Measurements from ENCODE around the gene SYNPO2. TPM values are rescaled to one million over a fixed set of nuclear protein-coding genes. Genes with fewer than 3 reads are reported as not detected.

SYNPO2 gene
- total and polyA plus RNA-seq, 2 donors (not counting 1 experiment from before 2014, with no cell fraction given), result 40.1 to 71.7 TPM

GRCh38 chr4:119039160-119039559 is 150.5 kb downstream of the SYNPO2 start:
- H3K27ac ChIP-seq (ENCODE audit: insufficient read depth, low read length), result no peak overlapping the region
- no peaks in the 10 kb centered on the region for H3K36me3 ChIP-seq (ENCODE audit: control insufficient read depth, insufficient read depth, low read length)
- H3K4me1 ChIP-seq (ENCODE audit: control insufficient read depth, extremely low read depth, insufficient read depth, low read length), result peaks cover 34% of the 10 kb centered on the region
- H3K4me2 ChIP-seq (ENCODE audit: extremely low read depth, insufficient read depth, low read length), result no peak overlapping the region
- no peaks in the 10 kb centered on the region for H3K27me3 ChIP-seq (ENCODE audit: control insufficient read depth, insufficient read depth, low read length)
- H3K9me3 ChIP-seq (ENCODE audit: control insufficient read depth, insufficient read depth, low read depth, low read length), result no peaks in the 10 kb centered on the region
- no peak overlapping the region for H3K4me3 ChIP-seq (replicated peaks in 1 of 4; ENCODE audit: control extremely low read depth in 1 of 4, insufficient read depth in 1 of 4, low read depth in 3 of 4, low read length in 4 of 4)
- no peak for DNase-seq (ENCODE audit: low read depth in 2 of 2)
- H2AFZ ChIP-seq (ENCODE audit: low read length), result no peak overlapping the region
- H3K79me2 ChIP-seq (ENCODE audit: control insufficient read depth, insufficient read depth, low read length), result no peaks in the 10 kb centered on the region
- no peak overlapping the region for H3K9ac ChIP-seq (ENCODE audit: insufficient read depth, low read length)
- TF ChIP-seq CTCF (conservative IDR thresholded peaks at IDR 0.05 in 1 of 2, IDR thresholded peaks at IDR 0.05 in 1 of 2; ENCODE audit: low read depth in 1 of 2, low read length in 2 of 2), result no peak
- TF ChIP-seq EZH2 (IDR thresholded peaks at IDR 0.05; ENCODE audit: low read length, missing control alignments), result no peak
- H4K20me1 ChIP-seq (ENCODE audit: control insufficient read depth, extremely low read depth, insufficient read depth, low read length), result no peaks in the 10 kb centered on the region

DNA sequence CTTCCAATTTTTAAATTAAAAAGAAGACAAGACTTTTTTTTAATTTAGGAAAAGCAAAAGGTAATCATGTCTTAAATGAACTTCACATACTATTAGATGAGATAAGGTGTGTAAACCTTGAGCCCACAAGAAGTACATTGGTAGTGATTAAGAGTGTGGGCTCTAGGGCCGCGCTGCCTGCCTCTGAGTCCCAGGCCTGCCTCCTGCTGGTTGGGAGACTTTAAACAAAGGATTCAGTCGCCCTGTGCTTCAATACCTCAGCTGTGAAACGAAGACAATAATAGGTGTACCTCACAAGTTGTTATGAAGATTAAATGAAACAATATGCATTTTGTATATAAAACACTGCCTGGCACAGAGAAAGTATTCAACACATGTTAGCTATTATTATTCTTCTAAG is 151.1 kb downstream of the SYNPO2 start:
- Histone ChIP-seq H3K79me2 (ENCODE audit: control insufficient read depth, insufficient read depth, low read length) (no peaks in the 10 kb centered on the region), H3K4me2 (ENCODE audit: extremely low read depth, insufficient read depth, low read length) (no peak overlapping the region), H3K9me3 (ENCODE audit: control insufficient read depth, insufficient read depth, low read depth, low read length) (no peaks in the 10 kb centered on the region), H4K20me1 (ENCODE audit: control insufficient read depth, extremely low read depth, insufficient read depth, low read length) (no peaks in the 10 kb centered on the region), H3K27me3 (ENCODE audit: control insufficient read depth, insufficient read depth, low read length) (no peaks in the 10 kb centered on the region), H3K4me1 (ENCODE audit: control insufficient read depth, extremely low read depth, insufficient read depth, low read length) (peaks cover 31% of the 10 kb centered on the region), H3K27ac (ENCODE audit: insufficient read depth, low read length) (no peak overlapping the region), H3K36me3 (ENCODE audit: control insufficient read depth, insufficient read depth, low read length) (no peaks in the 10 kb centered on the region), H2AFZ (ENCODE audit: low read length) (no peak overlapping the region), H3K9ac (ENCODE audit: insufficient read depth, low read length) (no peak overlapping the region), H3K4me3 (replicated peaks in 1 of 4; ENCODE audit: control extremely low read depth in 1 of 4, insufficient read depth in 1 of 4, low read depth in 3 of 4, low read length in 4 of 4) (no peak overlapping the region)
- DNase-seq (ENCODE audit: low read depth in 2 of 2), result no peak
- TF ChIP-seq EZH2 (IDR thresholded peaks at IDR 0.05; ENCODE audit: low read length, missing control alignments) (no peak), CTCF (conservative IDR thresholded peaks at IDR 0.05 in 1 of 2, IDR thresholded peaks at IDR 0.05 in 1 of 2; ENCODE audit: low read depth in 1 of 2, low read length in 2 of 2) (no peak)

DNA sequence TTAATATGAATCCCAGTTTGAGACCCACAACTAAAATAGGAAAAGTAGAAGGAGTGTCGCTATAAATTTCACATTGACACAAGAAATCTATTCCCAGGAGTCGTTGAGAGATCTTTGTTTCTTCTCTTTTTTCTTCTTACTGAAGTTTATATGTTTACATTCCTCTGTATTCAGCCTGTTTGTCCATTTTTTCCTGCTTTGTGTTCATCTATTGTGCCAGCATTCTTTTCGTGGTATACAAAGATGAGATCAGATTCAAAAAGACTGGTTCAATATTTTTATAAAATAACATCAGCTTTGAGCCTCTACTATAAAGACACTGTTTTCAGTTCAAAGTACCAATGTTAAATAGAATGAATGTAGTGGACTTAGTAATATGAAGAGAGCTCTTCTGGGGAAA is 151.6 kb downstream of the SYNPO2 start:
- H3K79me2 ChIP-seq (ENCODE audit: control insufficient read depth, insufficient read depth, low read length), result no peaks in the 10 kb centered on the region
- H3K4me2 ChIP-seq (ENCODE audit: extremely low read depth, insufficient read depth, low read length), result peak overlapping the region; percentile 61
- peak overlapping the region; percentile 33 for H3K9ac ChIP-seq (ENCODE audit: insufficient read depth, low read length)
- no peaks in the 10 kb centered on the region for H3K36me3 ChIP-seq (ENCODE audit: control insufficient read depth, insufficient read depth, low read length)
- H3K4me3 ChIP-seq (replicated peaks in 1 of 4; ENCODE audit: control extremely low read depth in 1 of 4, insufficient read depth in 1 of 4, low read depth in 3 of 4, low read length in 4 of 4), result no peak overlapping the region
- H3K4me1 ChIP-seq (ENCODE audit: control insufficient read depth, extremely low read depth, insufficient read depth, low read length), result peaks cover 29% of the 10 kb centered on the region
- peak in 1 of 2 donors; percentile 36 for DNase-seq (ENCODE audit: low read depth in 2 of 2)
- H3K27ac ChIP-seq (ENCODE audit: insufficient read depth, low read length), result peak overlapping the region; percentile 86
- no peaks in the 10 kb centered on the region for H3K9me3 ChIP-seq (ENCODE audit: control insufficient read depth, insufficient read depth, low read depth, low read length)
- H2AFZ ChIP-seq (ENCODE audit: low read length), result peak overlapping the region; percentile 58
- TF ChIP-seq EZH2 (IDR thresholded peaks at IDR 0.05; ENCODE audit: low read length, missing control alignments) (no peak), CTCF (conservative IDR thresholded peaks at IDR 0.05 in 1 of 2, IDR thresholded peaks at IDR 0.05 in 1 of 2; ENCODE audit: low read depth in 1 of 2, low read length in 2 of 2) (no peak)
- H3K27me3 ChIP-seq (ENCODE audit: control insufficient read depth, insufficient read depth, low read length), result no peaks in the 10 kb centered on the region
- H4K20me1 ChIP-seq (ENCODE audit: control insufficient read depth, extremely low read depth, insufficient read depth, low read length), result no peaks in the 10 kb centered on the region

All from fibroblast of lung (primary cell).